Measurements from ENCODE around the gene LMCD1. TPM values are rescaled to one million over a fixed set of nuclear protein-coding genes. Genes with fewer than 3 reads are reported as not detected.

LMCD1 gene
- total RNA-seq, 1 donor from 2014 or later: 69.0 TPM

DNA sequence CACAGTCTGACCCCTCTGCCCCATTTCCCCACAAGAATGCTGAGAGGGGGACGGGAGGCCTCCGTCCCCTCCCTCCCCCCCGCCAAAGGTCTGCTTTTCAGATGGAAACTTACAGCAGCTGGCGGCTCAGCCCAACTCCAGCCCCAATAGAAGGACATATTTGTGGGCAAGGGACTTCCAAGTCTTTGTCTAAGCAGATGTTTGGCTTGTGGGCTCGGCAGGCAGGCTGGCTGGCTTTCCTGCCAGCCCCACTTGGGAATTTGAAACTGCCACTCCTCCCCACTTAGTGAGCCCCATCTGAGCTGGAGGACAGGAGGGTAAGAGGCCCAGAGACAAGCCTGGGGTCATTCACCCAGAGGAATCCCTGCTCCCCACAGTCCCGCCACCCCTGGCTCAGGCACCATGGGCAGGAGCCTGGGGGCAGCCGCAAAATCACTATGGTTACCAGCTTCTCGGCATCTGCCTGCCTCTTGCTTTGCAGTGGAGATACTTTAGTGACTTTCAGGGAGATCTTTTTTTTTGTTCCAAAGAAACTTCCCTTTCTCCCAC is 53.6 kb downstream of the LMCD1 start:
- no peak for DNase-seq (ENCODE audit: low read depth)
- TF ChIP-seq, protein P1, sequence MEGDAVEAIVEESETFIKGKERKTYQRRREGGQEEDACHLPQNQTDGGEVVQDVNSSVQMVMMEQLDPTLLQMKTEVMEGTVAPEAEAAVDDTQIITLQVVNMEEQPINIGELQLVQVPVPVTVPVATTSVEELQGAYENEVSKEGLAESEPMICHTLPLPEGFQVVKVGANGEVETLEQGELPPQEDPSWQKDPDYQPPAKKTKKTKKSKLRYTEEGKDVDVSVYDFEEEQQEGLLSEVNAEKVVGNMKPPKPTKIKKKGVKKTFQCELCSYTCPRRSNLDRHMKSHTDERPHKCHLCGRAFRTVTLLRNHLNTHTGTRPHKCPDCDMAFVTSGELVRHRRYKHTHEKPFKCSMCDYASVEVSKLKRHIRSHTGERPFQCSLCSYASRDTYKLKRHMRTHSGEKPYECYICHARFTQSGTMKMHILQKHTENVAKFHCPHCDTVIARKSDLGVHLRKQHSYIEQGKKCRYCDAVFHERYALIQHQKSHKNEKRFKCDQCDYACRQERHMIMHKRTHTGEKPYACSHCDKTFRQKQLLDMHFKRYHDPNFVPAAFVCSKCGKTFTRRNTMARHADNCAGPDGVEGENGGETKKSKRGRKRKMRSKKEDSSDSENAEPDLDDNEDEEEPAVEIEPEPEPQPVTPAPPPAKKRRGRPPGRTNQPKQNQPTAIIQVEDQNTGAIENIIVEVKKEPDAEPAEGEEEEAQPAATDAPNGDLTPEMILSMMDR (conservative IDR thresholded peaks at IDR 0.05; ENCODE audit: low read depth, low read length): no peak
- H3K4me3 ChIP-seq (ENCODE audit: low read depth, low read length): no peak overlapping the region

DNA sequence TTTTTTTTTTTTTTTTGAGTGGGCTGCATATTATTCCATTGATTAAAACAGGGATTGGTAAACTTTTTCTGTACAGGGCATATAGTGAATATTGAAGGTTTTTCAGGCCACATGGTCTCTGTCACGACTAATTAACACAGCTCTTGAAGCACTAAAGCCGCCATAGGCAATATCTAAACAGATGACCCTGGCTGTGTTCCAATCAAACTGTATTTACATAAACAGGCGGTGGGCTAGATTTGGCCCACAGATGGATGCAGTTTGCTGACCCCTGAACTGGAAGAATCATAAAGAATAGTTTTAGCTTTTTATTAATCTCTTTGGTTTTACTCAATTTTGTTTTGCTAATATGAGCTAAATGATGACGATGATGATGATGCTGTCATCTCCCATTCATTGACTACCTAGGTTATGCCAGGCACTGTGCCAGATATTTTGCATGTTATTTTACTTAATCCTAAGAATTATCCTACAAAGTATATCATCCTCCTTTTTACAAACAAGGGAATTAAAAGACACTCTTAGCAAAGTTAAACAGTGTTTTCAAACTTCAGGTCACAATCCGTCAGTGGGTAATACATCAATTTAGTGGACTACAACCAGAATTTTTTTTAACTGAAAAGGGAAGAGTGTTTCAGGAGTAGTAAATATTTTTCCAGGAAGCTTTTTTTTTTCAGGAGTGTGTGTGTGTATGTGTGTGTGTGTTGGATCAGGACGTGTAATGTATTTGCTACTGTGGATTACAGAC is 54.3 kb downstream of the LMCD1 start:
- no peak overlapping the region for H3K4me3 ChIP-seq (ENCODE audit: low read depth, low read length)
- DNase-seq (ENCODE audit: low read depth): no peak
- TF ChIP-seq, protein P1 (conservative IDR thresholded peaks at IDR 0.05; ENCODE audit: low read depth, low read length): no peak

DNA sequence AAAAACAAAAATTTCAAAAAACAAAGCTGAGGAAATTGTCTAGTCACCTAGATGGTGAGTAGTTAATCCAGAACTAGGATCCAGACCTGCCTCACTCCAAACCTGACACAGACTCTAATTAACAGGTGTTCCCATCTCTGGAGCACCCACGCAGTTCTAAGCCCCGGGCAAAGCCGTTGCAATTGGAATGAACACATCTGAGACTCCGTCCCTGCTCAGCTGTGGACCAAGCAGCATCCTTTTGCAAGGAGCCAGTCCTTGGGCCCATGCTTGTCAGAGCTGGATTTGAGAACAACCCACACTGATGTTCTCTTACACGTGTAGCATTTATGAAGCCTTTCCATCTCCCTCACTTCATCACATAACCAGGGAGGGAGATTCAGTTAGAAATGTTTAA is 54.8 kb downstream of the LMCD1 start:
- H3K4me3 ChIP-seq (ENCODE audit: low read depth, low read length): no peak overlapping the region
- TF ChIP-seq, protein P1 (conservative IDR thresholded peaks at IDR 0.05; ENCODE audit: low read depth, low read length): no peak
- no peak for DNase-seq (ENCODE audit: low read depth)

DNA sequence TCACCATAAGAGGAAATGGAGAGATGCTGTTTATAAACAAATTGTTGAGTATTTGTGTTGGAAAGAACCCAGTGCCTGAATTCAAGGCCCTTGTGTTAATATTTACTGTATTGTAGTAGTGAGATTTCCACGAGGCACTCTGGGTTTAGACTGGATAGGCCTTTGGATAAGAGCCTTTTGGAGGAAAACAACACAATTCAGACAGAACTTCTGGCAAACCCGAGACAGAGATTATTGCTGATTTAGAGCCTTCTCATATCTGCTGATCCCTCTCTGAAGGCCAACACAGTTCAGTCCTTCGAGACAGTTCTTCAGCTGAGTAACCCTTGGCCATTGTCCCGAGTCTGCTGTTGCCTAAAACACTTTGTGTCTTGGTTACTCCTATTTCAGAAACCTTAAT is 55.7 kb downstream of the LMCD1 start:
- no peak overlapping the region for H3K4me3 ChIP-seq (ENCODE audit: low read depth, low read length)
- TF ChIP-seq, protein P1 (conservative IDR thresholded peaks at IDR 0.05; ENCODE audit: low read depth, low read length): no peak
- DNase-seq (ENCODE audit: low read depth): no peak

DNA sequence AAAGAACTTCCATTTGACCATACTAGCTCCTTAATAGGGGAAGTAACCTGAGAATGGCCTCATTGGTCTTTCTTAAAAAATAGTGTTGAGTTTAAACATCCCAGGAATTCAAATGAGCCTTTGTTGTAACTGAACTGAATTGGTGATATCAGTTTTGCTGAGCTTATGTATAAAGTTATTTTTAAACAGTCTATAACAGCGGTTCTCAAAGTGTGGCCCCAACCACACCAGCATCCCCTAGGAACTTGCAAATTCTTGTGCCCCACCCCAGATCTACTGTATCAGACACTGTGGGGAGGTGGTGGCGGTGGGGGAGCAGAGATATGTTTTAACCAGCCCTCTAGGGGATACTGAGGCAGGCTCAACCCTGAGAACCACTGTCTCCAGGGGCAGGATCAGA is 57.0 kb downstream of the LMCD1 start:
- TF ChIP-seq, protein P1 (conservative IDR thresholded peaks at IDR 0.05; ENCODE audit: low read depth, low read length): no peak
- no peak for DNase-seq (ENCODE audit: low read depth)
- no peak overlapping the region for H3K4me3 ChIP-seq (ENCODE audit: low read depth, low read length)

DNA sequence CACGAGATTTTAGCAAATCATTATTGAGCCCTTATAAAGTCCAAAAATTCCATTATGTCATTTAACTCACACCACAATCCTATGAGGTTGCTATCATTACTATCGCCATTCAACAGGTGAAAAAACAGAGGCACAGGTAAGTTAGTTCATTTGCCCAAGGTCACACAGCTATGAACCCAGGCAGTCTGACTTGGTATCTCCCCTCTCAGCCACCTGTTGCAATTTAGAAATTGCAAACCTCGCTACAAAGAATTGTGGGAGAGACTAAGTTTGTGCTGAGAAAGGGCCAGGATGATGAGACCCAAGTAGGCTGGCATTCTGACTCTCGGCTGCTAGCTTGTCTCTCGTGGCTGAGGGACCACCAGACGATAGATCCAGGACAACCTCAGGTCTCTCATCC is 57.7 kb downstream of the LMCD1 start:
- DNase-seq (ENCODE audit: low read depth): no peak
- no peak overlapping the region for H3K4me3 ChIP-seq (ENCODE audit: low read depth, low read length)
- TF ChIP-seq, protein P1 (conservative IDR thresholded peaks at IDR 0.05; ENCODE audit: low read depth, low read length): no peak

All from epithelial cell of proximal tubule (primary cell).